GM13976 (cell line): ENCODE results near the gene TIMM8B.
"Not testable (repeated sequence)": the region's sequence is repeated elsewhere in the genome, so short reads cannot be mapped to it uniquely, and the experiment has no call there.

Source experiments
- DNase-seq: peaks from one replicate; pipeline ENCODE4 v3.0.0; 2012; ENCODE audit warnings: low spot score
- CTCF ChIP-seq: IDR thresholded peaks from 2 replicates; pipeline ENCODE4 v1.5.1; 2012; ENCODE audit warnings: borderline replicate concordance, mild to moderate bottlenecking; ENCODE audit not compliant: insufficient read depth; ENCODE audit errors: extremely low read depth, missing control alignments, control extremely low read depth
- in situ Hi-C: fragments of 300-500 bp; cut with MboI; formaldehyde crosslinking; loops from one replicate; pipeline ENCODE4 v1.12.0; 2022; ENCODE audit warnings: low sequenced_read_pairs, mixed read lengths, inconsistent platforms; ENCODE audit not compliant: unreplicated experiment

The TIMM8B gene

DNA sequence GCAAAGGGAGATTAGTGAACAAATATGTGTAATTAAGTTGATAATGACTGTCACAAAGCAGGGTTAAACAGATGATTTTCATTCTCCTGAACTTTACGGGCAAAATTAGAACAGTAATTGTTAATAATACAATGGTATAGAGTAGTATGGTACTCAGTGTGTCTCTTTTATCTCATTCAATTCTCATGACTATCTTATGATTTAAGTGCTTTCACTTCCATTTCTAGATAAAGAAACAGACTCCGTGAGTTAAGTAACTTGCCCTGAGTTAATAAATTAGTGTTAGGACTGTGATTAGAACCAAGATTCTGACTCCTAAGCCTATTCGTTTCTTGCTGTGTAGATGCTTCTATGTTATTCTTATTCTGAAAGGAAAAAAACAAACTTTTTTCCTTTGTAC lies 34.8 kb downstream of the TIMM8B start:
- DNase-seq: peak; percentile 21

GRCh38 chr11:112050721-112051120 lies 35.8 kb downstream of the TIMM8B start:
- in situ Hi-C loops: no loop called here
- DNase-seq: peak; percentile 41
- no peak for TF ChIP-seq CTCF

More for the DNA sequence above, 34.8 kb downstream of the TIMM8B start:
- in situ Hi-C loops: no loop called here
- TF ChIP-seq CTCF: no peak

DNA sequence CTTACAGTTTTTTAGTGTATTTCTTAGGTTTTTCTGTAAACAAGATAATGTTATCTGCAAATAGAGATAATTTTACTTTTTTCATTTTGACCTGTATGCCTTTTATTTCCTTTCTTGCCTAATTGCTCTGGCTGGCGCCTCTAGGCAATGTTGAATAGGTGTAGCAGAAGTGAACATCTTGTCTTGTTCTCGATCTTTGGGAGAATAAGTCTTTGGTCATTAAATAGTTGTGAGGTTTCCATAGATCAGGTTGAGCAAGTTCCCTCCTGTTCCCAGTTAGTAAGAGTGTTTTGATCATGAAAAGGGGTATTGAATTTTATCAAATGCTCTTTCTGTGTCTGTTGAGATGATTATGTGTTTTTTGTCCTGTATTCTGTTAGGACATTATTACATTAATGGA lies 36.8 kb downstream of the TIMM8B start:
- TF ChIP-seq CTCF: no peak
- in situ Hi-C loops: no loop called here
- DNase-seq: no peak

- in situ Hi-C loops, DNase-seq: not testable (repeated sequence)
These were observed 38.3 kb downstream of the TIMM8B start for GRCh38 chr11:112048256-112048655.

DNA sequence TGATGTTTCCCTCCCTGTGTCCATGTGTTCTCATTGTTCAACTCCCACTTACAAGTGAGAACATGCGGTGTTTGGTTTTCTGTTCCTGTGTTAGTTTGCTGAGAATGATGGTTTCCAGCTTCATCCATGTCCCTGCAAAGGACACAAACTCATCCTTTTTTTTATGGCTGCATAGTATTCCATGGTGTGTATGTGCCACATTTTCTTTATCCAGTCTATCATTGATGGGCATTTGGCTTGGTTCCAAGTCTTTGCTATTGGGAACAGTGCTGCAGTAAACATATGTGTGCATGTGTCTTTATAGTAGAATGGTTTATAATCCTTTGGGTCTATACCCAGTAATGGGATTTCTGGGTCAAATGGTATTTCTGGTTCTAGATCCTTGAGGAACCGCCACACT lies 39.9 kb downstream of the TIMM8B start:
- in situ Hi-C loops, DNase-seq: not testable (repeated sequence)

DNA sequence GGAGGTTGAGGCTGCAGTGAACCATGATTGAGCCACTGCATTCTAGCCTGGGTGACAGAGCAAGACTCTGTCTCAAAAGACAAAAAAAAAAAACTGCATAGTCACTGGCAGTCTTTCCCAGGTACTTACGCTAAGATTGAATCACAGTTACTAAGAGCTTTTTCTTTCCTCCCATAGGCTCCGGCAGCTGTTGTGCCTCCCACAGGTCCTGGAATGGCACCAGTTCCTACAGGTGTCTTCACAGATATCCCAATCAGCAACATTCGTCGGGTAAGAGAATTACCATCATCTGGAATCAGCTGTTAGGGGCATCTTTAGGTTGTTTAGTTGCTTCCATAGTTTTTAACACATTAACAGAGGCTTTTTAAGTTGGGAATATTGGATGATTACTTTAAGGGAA lies 41.6 kb downstream of the TIMM8B start:
- TF ChIP-seq CTCF: no peak
- no peak for DNase-seq
- in situ Hi-C loops: no loop called here

- in situ Hi-C loops: no loop called here
- TF ChIP-seq CTCF: no peak
- no peak for DNase-seq
These were observed 43.6 kb downstream of the TIMM8B start for GRCh38 chr11:112042961-112043304.

- DNase-seq: no peak
- TF ChIP-seq CTCF: no peak
- in situ Hi-C loops: no loop called here
These were observed 44.2 kb downstream of the TIMM8B start for GRCh38 chr11:112042161-112042960.
